Measurements from ENCODE around the gene KCTD14.

DNA sequence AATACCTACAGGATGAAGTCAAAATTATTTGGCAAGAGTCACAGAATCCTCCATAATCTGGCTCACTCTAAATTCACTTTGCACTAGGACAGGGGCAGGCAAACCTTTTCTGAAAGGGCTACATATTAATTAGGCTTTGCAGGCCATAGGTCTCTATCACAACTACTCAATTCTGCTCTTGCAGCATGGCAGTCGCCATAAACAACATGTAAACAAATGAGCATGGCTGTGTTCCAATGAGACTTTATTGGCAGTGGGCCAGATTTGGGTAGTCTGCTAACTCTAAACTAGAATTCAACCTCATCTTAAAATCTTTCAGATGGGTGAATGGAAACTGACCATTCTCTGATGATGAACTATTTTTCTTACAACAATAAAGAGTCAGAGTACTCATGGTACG is 46.4 kb upstream of the KCTD14 start:
- TF ChIP-seq CTCF (IDR thresholded peaks at IDR 0.05; ENCODE audit: low read depth, low read length, missing input control) (no peak), JUND (IDR thresholded peaks at IDR 0.05) (no peak), TAF1 (conservative IDR thresholded peaks at IDR 0.05) (no peak), FOXA1 (IDR thresholded peaks at IDR 0.05) (no peak), HNF4G (IDR thresholded peaks at IDR 0.05) (no peak), HNF4A (conservative IDR thresholded peaks at IDR 0.05) (peak in 1 of 2 donors; percentile 10), SP1 (IDR thresholded peaks at IDR 0.05) (peak; percentile 29), YY1 (IDR thresholded peaks at IDR 0.05) (no peak), RAD21 (IDR thresholded peaks at IDR 0.05) (peak in 1 of 2 donors; percentile 14)
- TF ChIP-seq, protein P1, sequence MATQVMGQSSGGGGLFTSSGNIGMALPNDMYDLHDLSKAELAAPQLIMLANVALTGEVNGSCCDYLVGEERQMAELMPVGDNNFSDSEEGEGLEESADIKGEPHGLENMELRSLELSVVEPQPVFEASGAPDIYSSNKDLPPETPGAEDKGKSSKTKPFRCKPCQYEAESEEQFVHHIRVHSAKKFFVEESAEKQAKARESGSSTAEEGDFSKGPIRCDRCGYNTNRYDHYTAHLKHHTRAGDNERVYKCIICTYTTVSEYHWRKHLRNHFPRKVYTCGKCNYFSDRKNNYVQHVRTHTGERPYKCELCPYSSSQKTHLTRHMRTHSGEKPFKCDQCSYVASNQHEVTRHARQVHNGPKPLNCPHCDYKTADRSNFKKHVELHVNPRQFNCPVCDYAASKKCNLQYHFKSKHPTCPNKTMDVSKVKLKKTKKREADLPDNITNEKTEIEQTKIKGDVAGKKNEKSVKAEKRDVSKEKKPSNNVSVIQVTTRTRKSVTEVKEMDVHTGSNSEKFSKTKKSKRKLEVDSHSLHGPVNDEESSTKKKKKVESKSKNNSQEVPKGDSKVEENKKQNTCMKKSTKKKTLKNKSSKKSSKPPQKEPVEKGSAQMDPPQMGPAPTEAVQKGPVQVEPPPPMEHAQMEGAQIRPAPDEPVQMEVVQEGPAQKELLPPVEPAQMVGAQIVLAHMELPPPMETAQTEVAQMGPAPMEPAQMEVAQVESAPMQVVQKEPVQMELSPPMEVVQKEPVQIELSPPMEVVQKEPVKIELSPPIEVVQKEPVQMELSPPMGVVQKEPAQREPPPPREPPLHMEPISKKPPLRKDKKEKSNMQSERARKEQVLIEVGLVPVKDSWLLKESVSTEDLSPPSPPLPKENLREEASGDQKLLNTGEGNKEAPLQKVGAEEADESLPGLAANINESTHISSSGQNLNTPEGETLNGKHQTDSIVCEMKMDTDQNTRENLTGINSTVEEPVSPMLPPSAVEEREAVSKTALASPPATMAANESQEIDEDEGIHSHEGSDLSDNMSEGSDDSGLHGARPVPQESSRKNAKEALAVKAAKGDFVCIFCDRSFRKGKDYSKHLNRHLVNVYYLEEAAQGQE (IDR thresholded peaks at IDR 0.05) = no peak
- TF ChIP-seq, protein P2, sequence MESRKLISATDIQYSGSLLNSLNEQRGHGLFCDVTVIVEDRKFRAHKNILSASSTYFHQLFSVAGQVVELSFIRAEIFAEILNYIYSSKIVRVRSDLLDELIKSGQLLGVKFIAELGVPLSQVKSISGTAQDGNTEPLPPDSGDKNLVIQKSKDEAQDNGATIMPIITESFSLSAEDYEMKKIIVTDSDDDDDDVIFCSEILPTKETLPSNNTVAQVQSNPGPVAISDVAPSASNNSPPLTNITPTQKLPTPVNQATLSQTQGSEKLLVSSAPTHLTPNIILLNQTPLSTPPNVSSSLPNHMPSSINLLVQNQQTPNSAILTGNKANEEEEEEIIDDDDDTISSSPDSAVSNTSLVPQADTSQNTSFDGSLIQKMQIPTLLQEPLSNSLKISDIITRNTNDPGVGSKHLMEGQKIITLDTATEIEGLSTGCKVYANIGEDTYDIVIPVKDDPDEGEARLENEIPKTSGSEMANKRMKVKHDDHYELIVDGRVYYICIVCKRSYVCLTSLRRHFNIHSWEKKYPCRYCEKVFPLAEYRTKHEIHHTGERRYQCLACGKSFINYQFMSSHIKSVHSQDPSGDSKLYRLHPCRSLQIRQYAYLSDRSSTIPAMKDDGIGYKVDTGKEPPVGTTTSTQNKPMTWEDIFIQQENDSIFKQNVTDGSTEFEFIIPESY (IDR thresholded peaks at IDR 0.05) = no peak
- TF ChIP-seq, protein P3, sequence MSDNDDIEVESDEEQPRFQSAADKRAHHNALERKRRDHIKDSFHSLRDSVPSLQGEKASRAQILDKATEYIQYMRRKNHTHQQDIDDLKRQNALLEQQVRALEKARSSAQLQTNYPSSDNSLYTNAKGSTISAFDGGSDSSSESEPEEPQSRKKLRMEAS (IDR thresholded peaks at IDR 0.05) = no peak

Data from liver (tissue), 3 donors.